Measurements from ENCODE around the gene SMAD6. TPM values are rescaled to one million over a fixed set of nuclear protein-coding genes. Genes with fewer than 3 reads are reported as not detected.

The SMAD6 gene
- total and polyA plus RNA-seq, 2 experiments from 2014 or later = 1.6 to 15.7 TPM

DNA sequence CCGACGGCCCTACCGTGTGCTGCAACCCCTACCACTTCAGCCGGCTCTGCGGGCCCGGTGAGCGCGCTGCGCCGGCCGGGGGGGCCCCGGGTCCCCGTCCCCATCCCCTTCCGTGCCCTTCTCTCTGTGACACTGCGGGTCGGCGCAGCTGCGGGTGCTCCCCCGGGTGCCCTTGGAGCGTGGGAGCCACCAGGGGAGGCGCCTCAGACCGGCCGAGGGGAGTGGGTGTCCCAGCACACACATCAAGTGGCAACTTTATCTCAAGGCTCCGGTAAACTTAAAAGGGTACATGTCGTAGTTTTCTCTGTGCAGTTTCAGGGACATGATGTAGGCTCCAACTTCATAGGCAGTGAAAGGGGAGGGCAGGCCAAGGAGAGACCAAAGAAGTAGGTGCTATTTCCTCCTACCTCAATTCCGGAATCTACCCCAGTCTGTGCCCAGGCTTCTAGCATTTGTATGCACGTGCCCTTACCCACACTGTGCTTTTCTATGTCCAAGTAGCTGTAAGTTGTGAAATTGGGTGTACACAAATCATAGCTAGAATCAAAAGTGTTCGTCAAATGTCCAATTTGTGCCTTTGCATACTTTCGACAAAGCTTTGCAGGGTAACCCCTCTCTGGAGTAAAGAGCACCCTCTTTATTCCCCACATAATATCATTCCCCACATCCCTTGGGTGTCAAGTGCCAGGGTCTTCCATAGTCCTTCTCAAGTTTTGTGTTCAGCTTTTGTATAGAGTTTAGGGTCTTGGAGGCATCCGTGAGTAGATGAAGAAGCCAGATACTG is 2.2 kb downstream of the SMAD6 start:
- DNase-seq (ENCODE audit: low spot score) (no peak), ATAC-seq (no peak)
- Histone ChIP-seq H3K36me3 (ENCODE audit: insufficient read depth) (no peaks in the 10 kb centered on the region), H3K9me2 (ENCODE audit: insufficient read depth) (no peaks in the 10 kb centered on the region), H4K20me1 (replicated peaks; ENCODE audit: insufficient read depth) (peaks cover 27% of the 10 kb centered on the region), H3K79me2 (replicated peaks; ENCODE audit: insufficient read depth) (peaks cover 15% of the 10 kb centered on the region), H3K27me3 (ENCODE audit: insufficient read depth) (peaks cover 48% of the 10 kb centered on the region), H2AFZ (no peak overlapping the region), H3K4me3 (peak overlapping the region; percentile 86), H3K4me1 (ENCODE audit: insufficient read depth) (peaks cover 27% of the 10 kb centered on the region), H3K27ac (ENCODE audit: low read depth) (no peak overlapping the region), H3K4me2 (peak overlapping the region; percentile 95), H3F3A (replicated peaks; ENCODE audit: low read depth) (peaks cover 6% of the 10 kb centered on the region)
- Mint-ChIP-seq H3K4me1 (peaks cover 35% of the 10 kb centered on the region), H3K36me3 (ENCODE audit: low read depth) (peaks cover 2% of the 10 kb centered on the region; the same call in 1 of the 3 replicates), H3K4me3 (peak overlapping the region; percentile 76), H3K27ac (no peak overlapping the region), H3K9me3 (no peaks in the 10 kb centered on the region), H3K27me3 (ENCODE audit: insufficient read depth, low read depth, poor library complexity) (peaks cover 44% of the 10 kb centered on the region)
- TF ChIP-seq, protein P1, sequence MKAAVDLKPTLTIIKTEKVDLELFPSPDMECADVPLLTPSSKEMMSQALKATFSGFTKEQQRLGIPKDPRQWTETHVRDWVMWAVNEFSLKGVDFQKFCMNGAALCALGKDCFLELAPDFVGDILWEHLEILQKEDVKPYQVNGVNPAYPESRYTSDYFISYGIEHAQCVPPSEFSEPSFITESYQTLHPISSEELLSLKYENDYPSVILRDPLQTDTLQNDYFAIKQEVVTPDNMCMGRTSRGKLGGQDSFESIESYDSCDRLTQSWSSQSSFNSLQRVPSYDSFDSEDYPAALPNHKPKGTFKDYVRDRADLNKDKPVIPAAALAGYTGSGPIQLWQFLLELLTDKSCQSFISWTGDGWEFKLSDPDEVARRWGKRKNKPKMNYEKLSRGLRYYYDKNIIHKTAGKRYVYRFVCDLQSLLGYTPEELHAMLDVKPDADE (IDR thresholded peaks at IDR 0.05) = no peak
- TF ChIP-seq, protein P2, sequence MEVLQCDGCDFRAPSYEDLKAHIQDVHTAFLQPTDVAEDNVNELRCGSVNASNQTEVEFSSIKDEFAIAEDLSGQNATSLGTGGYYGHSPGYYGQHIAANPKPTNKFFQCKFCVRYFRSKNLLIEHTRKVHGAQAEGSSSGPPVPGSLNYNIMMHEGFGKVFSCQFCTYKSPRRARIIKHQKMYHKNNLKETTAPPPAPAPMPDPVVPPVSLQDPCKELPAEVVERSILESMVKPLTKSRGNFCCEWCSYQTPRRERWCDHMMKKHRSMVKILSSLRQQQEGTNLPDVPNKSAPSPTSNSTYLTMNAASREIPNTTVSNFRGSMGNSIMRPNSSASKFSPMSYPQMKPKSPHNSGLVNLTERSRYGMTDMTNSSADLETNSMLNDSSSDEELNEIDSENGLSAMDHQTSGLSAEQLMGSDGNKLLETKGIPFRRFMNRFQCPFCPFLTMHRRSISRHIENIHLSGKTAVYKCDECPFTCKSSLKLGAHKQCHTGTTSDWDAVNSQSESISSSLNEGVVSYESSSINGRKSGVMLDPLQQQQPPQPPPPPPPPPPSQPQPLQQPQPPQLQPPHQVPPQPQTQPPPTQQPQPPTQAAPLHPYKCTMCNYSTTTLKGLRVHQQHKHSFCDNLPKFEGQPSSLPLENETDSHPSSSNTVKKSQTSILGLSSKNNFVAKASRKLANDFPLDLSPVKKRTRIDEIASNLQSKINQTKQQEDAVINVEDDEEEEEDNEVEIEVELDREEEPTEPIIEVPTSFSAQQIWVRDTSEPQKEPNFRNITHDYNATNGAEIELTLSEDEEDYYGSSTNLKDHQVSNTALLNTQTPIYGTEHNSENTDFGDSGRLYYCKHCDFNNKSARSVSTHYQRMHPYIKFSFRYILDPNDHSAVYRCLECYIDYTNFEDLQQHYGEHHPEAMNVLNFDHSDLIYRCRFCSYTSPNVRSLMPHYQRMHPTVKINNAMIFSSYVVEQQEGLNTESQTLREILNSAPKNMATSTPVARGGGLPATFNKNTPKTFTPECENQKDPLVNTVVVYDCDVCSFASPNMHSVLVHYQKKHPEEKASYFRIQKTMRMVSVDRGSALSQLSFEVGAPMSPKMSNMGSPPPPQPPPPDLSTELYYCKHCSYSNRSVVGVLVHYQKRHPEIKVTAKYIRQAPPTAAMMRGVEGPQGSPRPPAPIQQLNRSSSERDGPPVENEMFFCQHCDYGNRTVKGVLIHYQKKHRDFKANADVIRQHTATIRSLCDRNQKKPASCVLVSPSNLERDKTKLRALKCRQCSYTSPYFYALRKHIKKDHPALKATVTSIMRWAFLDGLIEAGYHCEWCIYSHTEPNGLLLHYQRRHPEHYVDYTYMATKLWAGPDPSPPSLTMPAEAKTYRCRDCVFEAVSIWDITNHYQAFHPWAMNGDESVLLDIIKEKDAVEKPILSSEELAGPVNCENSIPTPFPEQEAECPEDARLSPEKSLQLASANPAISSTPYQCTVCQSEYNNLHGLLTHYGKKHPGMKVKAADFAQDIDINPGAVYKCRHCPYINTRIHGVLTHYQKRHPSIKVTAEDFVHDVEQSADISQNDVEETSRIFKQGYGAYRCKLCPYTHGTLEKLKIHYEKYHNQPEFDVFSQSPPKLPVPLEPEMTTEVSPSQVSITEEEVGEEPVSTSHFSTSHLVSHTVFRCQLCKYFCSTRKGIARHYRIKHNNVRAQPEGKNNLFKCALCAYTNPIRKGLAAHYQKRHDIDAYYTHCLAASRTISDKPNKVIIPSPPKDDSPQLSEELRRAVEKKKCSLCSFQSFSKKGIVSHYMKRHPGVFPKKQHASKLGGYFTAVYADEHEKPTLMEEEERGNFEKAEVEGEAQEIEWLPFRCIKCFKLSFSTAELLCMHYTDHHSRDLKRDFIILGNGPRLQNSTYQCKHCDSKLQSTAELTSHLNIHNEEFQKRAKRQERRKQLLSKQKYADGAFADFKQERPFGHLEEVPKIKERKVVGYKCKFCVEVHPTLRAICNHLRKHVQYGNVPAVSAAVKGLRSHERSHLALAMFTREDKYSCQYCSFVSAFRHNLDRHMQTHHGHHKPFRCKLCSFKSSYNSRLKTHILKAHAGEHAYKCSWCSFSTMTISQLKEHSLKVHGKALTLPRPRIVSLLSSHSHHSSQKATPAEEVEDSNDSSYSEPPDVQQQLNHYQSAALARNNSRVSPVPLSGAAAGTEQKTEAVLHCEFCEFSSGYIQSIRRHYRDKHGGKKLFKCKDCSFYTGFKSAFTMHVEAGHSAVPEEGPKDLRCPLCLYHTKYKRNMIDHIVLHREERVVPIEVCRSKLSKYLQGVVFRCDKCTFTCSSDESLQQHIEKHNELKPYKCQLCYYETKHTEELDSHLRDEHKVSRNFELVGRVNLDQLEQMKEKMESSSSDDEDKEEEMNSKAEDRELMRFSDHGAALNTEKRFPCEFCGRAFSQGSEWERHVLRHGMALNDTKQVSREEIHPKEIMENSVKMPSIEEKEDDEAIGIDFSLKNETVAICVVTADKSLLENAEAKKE (CRISPR knock-in tag; IDR thresholded peaks at IDR 0.05) = no peak
- TF ChIP-seq EZH2 (IDR thresholded peaks at IDR 0.05; ENCODE audit: low read depth, unreplicated experiment) (no peak), STAT1 (IDR thresholded peaks at IDR 0.05; ENCODE audit: unreplicated experiment) (no peak), ZNF114 (CRISPR knock-in tag; IDR thresholded peaks at IDR 0.05) (no peak), JUNB (IDR thresholded peaks at IDR 0.05; ENCODE audit: unreplicated experiment) (no peak), EZH2phosphoT487 (IDR thresholded peaks at IDR 0.05; ENCODE audit: unreplicated experiment) (no peak), POLR2AphosphoS5 (IDR thresholded peaks at IDR 0.05; ENCODE audit: low read depth) (no peak), CREB1 (CRISPR knock-in tag; IDR thresholded peaks at IDR 0.05; ENCODE audit: low read depth) (no peak), NANOG (IDR thresholded peaks at IDR 0.05; ENCODE audit: borderline replicate concordance) (no peak), ZNF331 (CRISPR knock-in tag; IDR thresholded peaks at IDR 0.05; ENCODE audit: low read depth) (no peak)
- TF ChIP-seq, protein P3, sequence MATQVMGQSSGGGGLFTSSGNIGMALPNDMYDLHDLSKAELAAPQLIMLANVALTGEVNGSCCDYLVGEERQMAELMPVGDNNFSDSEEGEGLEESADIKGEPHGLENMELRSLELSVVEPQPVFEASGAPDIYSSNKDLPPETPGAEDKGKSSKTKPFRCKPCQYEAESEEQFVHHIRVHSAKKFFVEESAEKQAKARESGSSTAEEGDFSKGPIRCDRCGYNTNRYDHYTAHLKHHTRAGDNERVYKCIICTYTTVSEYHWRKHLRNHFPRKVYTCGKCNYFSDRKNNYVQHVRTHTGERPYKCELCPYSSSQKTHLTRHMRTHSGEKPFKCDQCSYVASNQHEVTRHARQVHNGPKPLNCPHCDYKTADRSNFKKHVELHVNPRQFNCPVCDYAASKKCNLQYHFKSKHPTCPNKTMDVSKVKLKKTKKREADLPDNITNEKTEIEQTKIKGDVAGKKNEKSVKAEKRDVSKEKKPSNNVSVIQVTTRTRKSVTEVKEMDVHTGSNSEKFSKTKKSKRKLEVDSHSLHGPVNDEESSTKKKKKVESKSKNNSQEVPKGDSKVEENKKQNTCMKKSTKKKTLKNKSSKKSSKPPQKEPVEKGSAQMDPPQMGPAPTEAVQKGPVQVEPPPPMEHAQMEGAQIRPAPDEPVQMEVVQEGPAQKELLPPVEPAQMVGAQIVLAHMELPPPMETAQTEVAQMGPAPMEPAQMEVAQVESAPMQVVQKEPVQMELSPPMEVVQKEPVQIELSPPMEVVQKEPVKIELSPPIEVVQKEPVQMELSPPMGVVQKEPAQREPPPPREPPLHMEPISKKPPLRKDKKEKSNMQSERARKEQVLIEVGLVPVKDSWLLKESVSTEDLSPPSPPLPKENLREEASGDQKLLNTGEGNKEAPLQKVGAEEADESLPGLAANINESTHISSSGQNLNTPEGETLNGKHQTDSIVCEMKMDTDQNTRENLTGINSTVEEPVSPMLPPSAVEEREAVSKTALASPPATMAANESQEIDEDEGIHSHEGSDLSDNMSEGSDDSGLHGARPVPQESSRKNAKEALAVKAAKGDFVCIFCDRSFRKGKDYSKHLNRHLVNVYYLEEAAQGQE (IDR thresholded peaks at IDR 0.05; ENCODE audit: unreplicated experiment) = no peak
- TF ChIP-seq, protein P4, sequence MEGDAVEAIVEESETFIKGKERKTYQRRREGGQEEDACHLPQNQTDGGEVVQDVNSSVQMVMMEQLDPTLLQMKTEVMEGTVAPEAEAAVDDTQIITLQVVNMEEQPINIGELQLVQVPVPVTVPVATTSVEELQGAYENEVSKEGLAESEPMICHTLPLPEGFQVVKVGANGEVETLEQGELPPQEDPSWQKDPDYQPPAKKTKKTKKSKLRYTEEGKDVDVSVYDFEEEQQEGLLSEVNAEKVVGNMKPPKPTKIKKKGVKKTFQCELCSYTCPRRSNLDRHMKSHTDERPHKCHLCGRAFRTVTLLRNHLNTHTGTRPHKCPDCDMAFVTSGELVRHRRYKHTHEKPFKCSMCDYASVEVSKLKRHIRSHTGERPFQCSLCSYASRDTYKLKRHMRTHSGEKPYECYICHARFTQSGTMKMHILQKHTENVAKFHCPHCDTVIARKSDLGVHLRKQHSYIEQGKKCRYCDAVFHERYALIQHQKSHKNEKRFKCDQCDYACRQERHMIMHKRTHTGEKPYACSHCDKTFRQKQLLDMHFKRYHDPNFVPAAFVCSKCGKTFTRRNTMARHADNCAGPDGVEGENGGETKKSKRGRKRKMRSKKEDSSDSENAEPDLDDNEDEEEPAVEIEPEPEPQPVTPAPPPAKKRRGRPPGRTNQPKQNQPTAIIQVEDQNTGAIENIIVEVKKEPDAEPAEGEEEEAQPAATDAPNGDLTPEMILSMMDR (conservative IDR thresholded peaks at IDR 0.05; ENCODE audit: low read depth in 2 of 2) = no peak
